NCI-H146 treated with DMSO at 0.1 percent for 48 hours (cell line): Measurements from ENCODE around the gene LEP.

Source experiments
- DNase-seq: peaks from one replicate; lab custom pipeline; 2025; ENCODE audit not compliant: unreplicated experiment; lab: John Stamatoyannopoulos, UW

LEP gene

DNA sequence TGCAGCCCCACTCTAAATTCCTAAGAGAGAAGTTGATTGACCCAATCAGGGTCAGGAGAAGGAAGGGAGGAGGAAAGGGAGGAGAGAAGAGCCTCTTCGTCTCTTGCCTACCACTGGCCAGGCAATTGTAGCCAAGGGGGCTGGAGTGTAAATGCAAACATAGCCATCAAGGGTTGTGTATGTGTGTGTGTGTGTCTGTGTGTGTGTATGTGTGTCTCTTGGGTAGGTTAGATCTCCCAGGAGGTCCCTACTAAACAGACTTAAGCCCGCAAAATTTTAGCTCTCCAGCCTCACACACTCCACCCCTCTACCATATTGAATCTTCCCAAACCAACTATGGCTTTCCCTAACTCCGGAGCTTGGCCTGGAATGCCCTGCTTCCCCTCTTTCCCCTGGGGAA is 3.8 kb downstream of the LEP start:
- DNase-seq, result no peak

DNA sequence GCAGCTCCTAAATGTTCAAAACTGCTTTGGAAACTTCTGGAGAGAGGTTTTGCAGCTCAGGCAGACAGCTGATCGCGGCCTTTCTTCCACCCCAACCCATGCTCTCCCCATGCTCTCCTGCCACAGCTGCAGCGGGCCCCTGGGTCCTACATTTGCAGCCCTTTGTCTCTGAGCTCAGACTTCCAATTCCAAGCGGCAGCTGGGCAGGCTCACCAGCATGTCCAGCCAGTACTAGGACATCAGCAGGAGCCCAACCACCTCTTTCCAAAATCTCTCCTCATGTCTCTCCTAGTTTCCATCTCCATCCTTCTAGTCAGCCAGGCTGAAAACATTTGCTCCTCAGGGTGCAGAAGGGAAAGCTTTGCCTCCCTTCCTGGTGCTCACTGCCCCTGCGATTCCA is 6.0 kb downstream of the LEP start:
- DNase-seq, result no peak

DNA sequence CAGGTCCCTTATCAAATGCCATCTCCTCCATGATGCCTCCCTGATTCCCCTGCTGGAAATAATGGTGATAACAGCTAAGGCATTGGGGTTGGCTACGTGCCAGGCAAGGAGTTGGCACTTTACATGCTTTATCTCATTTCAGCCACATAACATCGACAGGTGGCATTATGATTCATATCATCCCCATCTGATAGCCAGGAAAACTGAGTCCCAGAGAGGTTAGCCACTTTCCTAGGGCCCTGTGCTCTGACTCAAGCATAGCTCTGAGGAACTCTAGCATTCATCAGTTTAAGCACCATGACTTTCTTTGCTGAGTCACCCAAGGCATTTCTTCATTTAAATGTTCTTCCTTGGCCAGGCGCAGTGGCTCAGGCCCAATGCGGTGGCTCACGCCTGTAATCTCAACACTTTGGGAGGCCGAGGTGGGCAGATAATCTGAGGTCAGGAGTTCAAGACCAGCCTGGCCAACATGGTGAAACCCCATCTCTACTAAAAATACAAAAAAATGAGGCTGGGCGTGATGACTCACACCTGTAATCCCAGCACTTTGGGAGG is 6.6 kb downstream of the LEP start:
- no peak for DNase-seq

DNA sequence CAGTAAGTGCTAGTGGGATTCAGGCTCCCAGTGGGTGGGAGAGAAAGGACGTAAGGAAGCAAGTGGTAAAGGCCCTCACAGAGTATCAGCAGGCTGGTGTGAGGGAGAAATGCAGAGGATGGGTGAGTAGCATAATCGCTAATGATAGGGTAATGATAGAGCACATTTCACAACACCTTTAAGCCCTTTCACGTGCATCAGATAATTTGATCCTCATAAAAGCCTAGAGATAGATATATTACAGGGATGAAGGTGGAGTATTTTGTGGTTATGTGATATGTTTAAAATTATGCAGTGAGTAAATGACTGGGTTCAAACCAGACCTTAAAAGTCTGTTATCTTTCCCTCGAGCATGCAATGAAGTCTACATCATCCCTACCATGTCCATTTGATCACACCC is 10.3 kb downstream of the LEP start:
- DNase-seq, result no peak

DNA sequence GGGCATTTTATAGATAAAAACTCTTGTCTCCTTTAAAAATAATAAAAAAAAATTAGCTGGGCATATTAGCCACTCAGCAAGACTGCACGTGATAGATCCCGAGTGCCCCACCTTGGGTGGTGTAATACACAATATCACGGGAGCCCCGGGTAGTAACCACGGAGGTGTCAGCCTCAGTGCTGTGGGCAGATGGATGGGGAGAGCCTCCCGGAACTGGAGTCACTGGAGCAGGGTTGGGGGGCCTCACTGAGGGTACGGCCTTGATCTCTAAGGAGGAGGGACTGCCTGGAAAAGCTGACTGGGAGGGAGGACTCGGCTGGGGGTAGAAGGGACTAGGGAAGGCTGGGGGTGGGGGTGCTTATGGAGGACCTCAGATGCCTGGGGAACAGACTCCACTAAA is 12.6 kb downstream of the LEP start:
- no peak for DNase-seq

DNA sequence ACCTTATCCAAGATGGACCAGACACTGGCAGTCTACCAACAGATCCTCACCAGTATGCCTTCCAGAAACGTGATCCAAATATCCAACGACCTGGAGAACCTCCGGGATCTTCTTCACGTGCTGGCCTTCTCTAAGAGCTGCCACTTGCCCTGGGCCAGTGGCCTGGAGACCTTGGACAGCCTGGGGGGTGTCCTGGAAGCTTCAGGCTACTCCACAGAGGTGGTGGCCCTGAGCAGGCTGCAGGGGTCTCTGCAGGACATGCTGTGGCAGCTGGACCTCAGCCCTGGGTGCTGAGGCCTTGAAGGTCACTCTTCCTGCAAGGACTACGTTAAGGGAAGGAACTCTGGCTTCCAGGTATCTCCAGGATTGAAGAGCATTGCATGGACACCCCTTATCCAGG is 13.4 kb downstream of the LEP start:
- no peak for DNase-seq

DNA sequence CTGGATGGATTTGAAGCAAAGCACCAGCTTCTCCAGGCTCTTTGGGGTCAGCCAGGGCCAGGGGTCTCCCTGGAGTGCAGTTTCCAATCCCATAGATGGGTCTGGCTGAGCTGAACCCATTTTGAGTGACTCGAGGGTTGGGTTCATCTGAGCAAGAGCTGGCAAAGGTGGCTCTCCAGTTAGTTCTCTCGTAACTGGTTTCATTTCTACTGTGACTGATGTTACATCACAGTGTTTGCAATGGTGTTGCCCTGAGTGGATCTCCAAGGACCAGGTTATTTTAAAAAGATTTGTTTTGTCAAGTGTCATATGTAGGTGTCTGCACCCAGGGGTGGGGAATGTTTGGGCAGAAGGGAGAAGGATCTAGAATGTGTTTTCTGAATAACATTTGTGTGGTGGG is 14.2 kb downstream of the LEP start:
- no peak for DNase-seq

DNA sequence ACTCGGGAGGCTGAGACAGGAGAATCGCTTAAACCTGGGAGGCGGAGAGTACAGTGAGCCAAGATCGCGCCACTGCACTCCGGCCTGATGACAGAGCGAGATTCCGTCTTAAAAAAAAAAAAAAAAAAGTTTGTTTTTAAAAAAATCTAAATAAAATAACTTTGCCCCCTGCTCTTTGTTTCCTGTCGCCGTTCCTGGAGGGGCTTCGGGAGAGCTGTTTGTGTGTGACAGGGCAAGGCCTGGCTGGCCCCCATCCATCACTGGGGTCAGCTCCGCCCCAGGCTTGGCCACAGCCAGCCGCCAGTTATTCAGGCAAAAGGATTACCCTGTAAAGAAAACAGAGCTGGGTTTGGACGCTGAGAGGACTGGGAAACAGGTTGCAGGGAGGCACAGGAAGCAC is 16.4 kb downstream of the LEP start:
- no peak for DNase-seq

DNA sequence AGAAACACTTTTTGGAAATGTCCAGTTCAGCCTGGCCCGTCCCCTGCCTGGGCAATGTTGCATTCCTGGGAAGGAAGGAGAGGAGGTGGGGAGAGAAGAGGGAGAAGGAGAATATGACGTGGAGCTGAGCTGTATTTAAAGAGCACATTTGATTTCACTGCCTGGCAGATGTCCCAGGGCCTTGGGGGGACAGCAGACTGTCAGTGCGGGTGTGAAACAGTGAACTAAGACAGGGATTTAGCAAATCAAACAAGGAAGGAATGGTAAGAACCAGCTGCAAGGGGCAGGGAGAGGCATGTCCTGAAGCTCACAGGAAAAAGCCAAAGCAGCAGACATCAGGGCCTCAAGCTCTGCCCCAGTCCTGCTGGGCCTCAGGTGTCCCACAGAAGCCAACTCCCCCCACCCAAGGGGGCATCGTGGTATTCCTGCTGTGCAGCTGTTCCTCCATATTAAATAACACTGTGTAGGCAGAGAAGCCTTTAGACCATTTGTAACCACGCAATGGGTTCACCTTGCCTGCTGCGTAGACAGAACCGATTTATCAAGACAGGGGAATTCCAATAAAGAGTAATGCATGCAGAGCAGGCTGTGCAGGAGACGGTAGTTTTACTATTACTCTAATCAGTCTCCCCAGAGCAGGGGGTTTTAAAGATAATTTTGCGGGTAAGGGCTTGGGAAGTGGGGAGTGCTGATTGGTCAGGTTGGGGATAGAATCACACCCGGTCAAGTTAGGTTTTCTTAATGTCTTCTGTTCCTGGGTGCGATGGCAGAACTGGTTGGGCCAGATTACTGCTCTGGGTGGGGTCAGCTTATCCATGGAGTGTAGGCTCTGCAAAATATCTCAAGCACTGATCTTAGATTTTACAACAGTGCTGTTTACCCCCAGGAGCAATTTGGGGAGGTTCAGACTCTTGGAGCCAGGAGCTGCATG is 18.3 kb downstream of the LEP start:
- no peak for DNase-seq

DNA sequence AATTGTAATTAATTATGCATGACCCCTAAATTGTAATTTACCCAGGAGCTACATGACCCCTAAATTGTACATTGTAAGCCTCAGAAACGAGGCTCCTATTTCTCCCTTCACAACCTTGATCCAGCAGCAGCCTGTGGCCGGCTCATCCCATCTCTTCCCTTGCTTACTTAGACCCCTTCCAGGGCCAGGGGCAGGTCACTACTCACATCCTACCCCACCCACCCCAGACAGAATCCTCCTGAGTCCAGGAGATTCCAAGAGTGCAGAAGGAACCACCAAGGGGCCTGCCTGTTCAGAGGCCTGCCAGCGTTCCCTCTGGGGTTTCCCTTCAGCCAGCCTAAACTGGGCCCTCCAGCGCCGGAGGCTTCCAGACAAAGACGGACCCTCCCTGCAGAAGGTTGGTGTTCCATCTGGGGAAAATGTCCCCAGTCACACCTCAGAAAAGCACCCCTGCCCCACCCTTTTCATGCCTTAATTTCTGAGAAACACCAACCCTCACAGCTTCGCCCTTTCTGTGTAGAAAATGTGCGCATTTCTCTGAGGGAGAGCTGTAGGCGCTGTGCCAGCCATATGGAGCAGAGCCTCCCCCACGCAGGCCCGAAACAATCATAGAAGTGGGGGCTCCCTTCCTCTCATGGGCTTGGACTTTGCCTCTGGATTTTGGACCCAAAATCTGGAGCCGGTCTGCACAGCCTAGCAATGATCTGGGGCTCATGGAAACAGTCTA is 19.2 kb downstream of the LEP start:
- DNase-seq, result no peak

DNA sequence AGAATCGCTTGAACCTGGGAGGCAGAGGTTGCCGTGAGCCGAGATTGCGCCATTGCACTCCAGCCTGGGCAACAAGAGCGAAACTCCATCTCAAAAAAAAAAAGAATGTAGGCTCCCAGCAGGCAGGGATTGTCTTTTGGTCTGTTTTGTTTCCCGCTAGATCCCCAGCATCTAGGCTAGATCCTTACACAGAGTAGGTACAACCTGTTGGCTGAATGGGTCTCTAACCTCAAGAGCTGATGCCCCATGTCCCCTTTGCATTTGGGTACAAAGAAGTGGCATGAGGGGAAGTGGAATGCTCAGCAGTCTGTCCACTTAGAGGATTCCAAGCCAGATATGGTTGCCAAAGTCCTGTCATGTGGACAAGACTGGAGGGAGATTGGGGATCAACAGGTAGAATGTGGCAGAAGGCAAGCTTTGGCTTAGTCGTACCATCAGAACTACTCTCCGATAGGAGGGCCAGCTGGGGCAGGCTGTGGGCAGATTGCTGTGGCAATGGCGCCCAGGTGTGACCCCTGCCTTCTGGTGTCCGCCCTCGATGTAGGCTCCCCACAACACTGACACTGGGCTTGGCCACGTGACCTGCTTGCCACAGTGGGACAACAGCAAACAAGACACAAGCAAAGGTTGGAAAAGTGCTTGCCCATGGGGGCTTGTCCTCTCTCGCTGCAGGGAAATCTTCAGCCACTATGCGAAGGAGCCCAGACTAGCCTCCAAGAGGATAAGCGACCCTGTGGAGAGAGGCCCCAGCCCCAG is 21.4 kb downstream of the LEP start:
- DNase-seq, result no peak

DNA sequence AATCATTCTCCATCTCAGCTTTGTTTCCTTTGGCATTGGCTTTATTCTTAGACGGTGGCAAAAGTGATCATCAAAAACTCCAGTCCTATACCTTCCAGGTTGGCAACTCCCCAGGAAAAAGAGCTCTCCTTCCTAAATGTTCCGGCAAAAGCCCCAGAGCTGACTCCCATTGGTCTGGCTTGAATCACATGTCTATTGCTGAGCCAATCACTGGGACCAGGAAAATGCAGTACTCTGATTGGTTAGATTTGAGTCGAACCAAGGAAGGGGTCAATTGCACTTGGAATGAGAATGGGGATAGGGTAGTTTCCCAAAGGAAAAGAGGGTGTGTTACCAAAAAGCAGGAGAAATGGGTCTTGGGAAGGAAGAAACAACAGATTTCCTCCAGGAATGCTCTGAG is 22.3 kb downstream of the LEP start:
- DNase-seq, result no peak

DNA sequence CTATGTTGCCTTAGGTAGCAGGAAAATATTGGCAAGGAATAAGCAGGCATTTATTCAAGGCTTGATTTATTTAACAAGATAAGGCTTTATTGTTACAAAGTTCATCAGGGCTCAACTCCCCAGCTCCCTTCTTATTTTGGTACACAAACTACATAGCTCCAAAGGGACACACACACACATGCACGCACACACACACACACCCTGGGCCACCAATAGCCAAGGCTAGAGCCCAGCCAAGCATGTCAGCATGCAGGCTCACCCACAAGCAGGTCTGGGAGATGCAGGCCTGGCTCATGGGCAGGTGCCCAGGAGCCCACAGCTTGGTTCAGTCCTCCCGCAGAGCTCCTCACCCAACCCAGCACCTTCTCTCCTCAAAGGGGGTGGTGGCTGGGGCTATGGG is 23.4 kb downstream of the LEP start:
- no peak for DNase-seq

DNA sequence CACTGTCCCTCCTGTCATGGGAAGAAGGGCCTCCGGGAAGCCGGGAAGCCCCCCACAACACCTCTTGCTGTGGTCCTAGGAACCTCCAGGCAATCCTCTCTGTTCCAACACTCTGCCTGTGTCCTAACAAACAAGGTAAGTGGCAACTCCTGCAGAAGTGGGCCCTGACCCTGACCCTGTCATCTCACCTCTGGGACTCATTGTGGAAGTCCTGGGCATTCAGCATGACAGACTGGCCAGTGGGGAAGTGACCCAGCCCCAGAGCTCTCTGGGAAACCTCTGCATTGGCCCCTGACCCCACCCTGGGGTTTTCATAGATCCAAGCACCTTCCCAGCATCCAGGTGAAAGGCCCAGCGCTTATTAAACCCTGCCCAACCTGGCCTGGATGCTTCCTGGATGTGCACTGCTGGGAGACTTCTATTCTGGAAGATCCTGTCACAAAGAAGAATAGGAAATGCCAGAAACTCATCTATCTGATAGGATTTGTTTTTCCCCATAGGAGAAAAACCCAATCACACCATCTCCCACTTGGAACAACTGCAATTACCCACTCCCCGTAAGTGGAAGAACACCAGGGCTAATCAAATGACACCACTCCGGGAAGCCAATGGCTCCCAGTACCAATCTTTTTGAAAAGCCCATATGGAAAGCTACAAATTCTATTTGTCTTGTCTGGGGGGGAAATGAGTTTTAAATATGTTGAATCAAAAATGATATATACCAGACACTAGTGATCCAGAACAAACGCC is 24.3 kb downstream of the LEP start:
- DNase-seq, result no peak

DNA sequence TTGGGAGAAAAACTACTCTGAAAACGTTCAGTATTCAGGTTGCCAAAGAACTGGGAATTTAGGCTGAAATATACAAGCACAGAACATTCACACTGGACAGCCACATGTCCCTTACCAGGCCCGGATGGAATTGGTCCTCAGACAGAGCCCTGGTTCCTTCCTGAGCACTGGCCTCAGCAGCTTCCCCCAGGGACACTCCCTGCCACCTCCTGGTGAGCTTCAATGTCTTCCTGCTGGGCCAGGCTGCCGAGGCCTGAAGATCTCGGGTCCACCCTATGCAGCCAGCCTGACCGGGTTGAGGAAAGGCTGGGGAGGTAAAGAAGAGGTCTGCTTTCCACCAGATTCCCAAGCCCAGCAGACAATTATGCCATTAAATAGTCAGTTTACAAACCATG is 24.8 kb downstream of the LEP start:
- no peak for DNase-seq

DNA sequence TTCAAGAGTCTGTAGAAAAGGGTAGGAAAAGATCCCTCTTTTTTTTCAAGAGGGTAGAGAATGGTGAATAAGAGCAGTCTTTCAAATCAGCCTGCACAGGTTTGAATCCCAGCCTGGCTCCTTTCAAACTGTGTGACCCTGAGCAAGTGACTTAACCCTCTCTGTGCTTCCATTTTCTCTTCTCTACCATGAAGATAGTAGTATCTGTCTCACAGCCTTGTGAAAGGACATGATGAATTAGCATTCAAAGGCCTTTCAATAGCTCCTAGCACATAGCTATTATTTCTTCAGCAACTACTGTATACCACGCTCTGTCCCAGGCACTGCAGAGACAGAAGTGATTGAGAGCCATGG is 25.4 kb downstream of the LEP start:
- DNase-seq, result no peak

DNA sequence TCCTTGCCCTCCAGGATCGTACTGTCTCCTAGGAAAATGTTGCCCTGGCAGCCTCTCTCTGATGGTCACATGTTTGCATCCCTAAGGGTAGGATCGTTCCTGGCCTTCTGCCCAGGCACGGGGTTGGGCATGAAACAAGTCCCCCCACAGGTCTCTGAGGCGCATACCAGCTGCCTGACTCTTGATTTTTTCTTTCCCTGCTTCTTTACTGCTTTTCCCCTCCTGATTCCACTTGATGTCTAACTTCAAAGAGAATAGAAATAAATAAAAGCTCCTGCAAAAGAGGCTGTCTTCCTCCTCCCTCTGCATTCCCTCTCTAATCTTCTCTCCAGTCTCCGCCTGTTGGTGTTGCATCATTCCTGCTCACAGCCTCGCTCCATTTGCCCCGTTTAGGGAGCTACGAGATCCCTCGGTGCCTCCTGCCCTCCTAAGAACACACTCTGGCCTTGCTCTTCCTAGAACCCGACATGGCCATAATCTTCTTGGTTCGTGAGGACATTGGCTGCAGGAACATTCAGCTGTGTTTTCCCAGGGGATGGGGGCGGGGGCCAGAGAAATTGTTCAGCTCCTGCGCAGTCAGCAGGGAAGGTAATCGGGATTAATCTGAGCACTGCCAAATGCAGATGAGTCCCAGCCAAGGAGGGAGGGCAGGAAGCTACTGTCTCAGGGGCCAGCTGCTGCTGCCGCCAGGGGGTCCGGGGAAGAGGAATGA is 26.0 kb downstream of the LEP start:
- DNase-seq, result peak; percentile 37

DNA sequence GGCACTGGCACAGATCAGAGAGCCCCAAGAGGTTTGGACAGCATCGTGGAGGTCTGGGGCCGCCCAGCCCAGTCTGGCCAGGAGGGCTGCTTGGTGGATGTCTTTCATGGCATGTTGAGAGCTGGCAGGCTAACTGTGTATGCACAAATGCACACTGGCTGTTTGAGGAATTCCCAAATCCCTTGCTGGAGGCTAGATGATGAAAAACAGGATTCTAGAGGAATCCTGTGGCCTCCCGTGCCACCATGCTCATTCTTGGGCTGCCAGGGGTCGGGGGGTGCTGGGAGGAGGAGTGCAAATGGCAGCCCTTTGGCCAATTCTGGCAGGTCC is 26.5 kb downstream of the LEP start:
- DNase-seq, result no peak

DNA sequence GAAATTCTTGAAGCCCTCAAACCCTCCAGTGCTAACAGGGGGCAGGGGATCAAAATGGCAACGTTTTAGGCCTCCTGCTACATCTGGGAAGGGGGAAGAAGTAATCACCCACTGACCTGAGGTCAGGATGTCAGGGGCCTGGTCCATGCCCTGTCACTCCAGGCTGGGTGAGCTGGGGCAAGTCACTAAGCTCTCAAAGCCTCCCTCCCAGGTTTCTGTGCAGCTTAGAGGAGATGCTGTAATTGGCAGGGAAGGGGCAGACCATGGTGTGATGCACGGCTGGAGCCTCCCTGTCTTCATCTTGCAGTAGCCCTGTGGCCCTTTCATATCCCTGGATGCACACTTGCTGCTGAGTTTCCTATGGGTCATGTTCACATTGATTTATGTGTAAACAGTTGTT is 27.2 kb downstream of the LEP start:
- DNase-seq, result no peak

DNA sequence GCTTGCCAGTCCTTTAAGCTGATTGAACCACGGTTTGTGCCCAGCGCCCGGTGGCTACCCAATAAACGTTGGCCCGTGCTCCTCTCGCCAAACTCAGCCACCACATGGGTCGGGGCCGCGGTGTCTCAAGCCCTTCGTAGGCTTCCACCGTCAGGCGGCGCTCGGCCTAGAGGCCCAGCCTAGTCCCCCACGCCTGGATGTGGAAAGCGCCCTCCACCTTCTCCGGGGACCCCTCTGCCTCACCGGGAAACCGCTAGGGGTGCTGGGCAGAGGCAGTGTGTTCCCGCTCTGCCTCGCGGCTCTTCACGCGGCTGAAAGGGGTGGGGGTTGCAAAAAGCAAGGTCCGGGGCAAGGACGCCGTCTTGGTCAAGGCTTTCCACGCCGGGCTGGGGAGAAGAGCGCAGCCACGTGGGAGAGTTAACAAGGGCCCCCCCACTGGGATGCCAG is 29.8 kb downstream of the LEP start:
- no peak for DNase-seq
